ENCODE measurements around the gene BCAS4.

Gene BCAS4

GRCh38 chr20:50857348-50857747 is 62.5 kb downstream of the BCAS4 start:
- DNase-seq = no peak

GRCh38 chr20:50858525-50858924 is 63.7 kb downstream of the BCAS4 start:
- DNase-seq = no peak

GRCh38 chr20:50859161-50859560 is 64.3 kb downstream of the BCAS4 start:
- no peak for DNase-seq

- DNase-seq = no peak
These were observed 66.2 kb downstream of the BCAS4 start for GRCh38 chr20:50861012-50861411.

- DNase-seq = no peak
These were observed 67.7 kb downstream of the BCAS4 start for GRCh38 chr20:50862546-50862945.

GRCh38 chr20:50865114-50865513 is 70.3 kb downstream of the BCAS4 start:
- DNase-seq = no peak

GRCh38 chr20:50865591-50865990 is 70.7 kb downstream of the BCAS4 start:
- no peak for DNase-seq

GRCh38 chr20:50866036-50866685 is 71.3 kb downstream of the BCAS4 start:
- DNase-seq = no peak

- DNase-seq = no peak
These were observed 72.0 kb downstream of the BCAS4 start for GRCh38 chr20:50866831-50867230.

GRCh38 chr20:50867805-50868204 is 72.9 kb downstream of the BCAS4 start:
- DNase-seq = no peak

- DNase-seq = no peak
These were observed 73.9 kb downstream of the BCAS4 start for GRCh38 chr20:50868509-50869495.

GRCh38 chr20:50870561-50871161 is 75.8 kb downstream of the BCAS4 start:
- no peak for DNase-seq

GRCh38 chr20:50872560-50873425 is 77.9 kb downstream of the BCAS4 start:
- DNase-seq = no peak

GRCh38 chr20:50873585-50873984 is 78.7 kb downstream of the BCAS4 start:
- DNase-seq = no peak

- DNase-seq = no peak
These were observed 79.4 kb downstream of the BCAS4 start for GRCh38 chr20:50874111-50874757.

- no peak for DNase-seq
These were observed 80.2 kb downstream of the BCAS4 start for GRCh38 chr20:50874758-50875665.

- DNase-seq = no peak
These were observed 81.3 kb downstream of the BCAS4 start for GRCh38 chr20:50876063-50876685.

GRCh38 chr20:50876816-50877215 is 82.0 kb downstream of the BCAS4 start:
- no peak for DNase-seq

- DNase-seq = no peak
These were observed 82.4 kb downstream of the BCAS4 start for GRCh38 chr20:50877232-50877743.
